ENCODE data around the gene WBP2.

Gene WBP2

DNA sequence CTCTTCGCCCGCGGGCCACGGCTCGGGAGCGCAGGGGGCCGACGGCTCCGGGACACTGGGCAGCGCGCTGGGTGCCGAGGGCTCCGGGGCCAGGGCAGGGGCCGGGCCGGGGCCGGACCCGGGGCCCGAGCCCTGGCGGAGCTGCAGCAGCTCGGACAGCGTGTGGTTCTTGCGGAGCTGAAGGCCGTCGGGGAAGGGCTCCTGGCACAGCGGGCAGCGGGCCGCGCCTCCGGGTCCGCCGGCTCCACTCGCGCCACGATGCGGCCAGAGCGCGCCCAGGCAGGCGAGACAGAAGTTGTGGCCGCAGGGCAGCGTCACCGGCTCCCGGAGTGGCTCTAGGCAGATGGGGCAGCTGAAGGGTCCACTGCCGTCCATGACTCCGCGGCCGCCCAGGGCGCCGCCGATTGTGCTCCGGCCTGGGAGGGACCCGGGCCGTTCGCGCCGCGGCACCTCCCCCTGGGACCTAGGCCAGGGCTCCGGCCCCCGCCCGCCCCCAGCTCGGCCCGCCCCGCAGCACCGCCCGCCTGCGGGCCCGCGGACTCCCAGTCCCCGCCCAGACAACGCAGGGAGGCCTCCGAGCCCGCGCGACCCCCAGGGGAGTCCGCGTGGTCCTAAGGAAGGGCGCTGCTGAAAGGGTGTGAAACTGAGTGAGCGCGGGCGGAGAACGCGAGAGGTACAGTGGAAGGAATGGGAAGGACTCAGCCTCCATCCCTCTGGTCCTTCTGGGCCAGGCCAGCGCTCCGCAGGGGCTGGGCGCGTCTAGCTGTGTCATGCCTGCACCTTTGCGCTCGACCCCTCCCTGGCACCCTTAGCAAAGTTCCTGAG is 23.3 kb upstream of the WBP2 start, which contains the start of gene TRIM47:
Gene TRIM47, minus strand, starts transcription at position 408 of the 825 bp plus-strand sequence. Its CDS starts 33 bp downstream, at position 375.
- TF ChIP-seq FOXP2 (optimal IDR thresholded peaks at IDR 0.05; ENCODE audit: borderline replicate concordance, extremely low read depth, extremely low read length, insufficient read depth) (no peak), POLR2AphosphoS5 (IDR thresholded peaks at IDR 0.05; ENCODE audit: low read depth, low read length) (no peak), TAF1 (IDR thresholded peaks at IDR 0.05; ENCODE audit: borderline replicate concordance, insufficient read depth, low read length) (no peak), SIN3A (IDR thresholded peaks at IDR 0.05; ENCODE audit: borderline replicate concordance, insufficient read depth, low read length) (no peak)
- TF ChIP-seq, protein P1, sequence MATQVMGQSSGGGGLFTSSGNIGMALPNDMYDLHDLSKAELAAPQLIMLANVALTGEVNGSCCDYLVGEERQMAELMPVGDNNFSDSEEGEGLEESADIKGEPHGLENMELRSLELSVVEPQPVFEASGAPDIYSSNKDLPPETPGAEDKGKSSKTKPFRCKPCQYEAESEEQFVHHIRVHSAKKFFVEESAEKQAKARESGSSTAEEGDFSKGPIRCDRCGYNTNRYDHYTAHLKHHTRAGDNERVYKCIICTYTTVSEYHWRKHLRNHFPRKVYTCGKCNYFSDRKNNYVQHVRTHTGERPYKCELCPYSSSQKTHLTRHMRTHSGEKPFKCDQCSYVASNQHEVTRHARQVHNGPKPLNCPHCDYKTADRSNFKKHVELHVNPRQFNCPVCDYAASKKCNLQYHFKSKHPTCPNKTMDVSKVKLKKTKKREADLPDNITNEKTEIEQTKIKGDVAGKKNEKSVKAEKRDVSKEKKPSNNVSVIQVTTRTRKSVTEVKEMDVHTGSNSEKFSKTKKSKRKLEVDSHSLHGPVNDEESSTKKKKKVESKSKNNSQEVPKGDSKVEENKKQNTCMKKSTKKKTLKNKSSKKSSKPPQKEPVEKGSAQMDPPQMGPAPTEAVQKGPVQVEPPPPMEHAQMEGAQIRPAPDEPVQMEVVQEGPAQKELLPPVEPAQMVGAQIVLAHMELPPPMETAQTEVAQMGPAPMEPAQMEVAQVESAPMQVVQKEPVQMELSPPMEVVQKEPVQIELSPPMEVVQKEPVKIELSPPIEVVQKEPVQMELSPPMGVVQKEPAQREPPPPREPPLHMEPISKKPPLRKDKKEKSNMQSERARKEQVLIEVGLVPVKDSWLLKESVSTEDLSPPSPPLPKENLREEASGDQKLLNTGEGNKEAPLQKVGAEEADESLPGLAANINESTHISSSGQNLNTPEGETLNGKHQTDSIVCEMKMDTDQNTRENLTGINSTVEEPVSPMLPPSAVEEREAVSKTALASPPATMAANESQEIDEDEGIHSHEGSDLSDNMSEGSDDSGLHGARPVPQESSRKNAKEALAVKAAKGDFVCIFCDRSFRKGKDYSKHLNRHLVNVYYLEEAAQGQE (IDR thresholded peaks at IDR 0.05; ENCODE audit: insufficient read depth in 1 of 2, low read depth in 2 of 2, low read length in 2 of 2), result no peak

DNA sequence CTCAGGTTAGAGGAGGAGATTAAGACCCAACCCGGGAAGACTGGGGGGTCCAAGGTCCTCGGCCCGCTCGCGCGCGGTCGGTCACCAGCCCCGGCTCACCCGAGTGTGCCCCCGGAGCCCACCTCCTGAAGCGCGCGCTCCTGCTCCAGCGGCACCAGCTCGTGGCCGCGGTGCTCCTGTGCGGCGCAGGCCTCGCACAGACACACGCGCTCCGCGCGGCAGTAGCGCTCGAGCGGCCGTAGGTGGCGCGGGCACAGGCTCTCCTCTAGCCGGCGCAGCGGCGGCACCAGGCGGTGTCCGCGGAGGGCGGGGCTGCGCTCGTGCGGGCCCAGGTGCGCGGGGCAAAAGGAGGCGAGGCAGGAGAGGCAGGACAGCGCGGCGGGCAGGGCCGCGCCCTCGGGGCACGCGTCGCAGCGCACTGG is 22.6 kb upstream of the WBP2 start:
- TF ChIP-seq FOXP2 (optimal IDR thresholded peaks at IDR 0.05; ENCODE audit: borderline replicate concordance, extremely low read depth, extremely low read length, insufficient read depth) (no peak), POLR2AphosphoS5 (IDR thresholded peaks at IDR 0.05; ENCODE audit: low read depth, low read length) (no peak), SIN3A (IDR thresholded peaks at IDR 0.05; ENCODE audit: borderline replicate concordance, insufficient read depth, low read length) (no peak), TAF1 (IDR thresholded peaks at IDR 0.05; ENCODE audit: borderline replicate concordance, insufficient read depth, low read length) (no peak)
- TF ChIP-seq, protein P1 (IDR thresholded peaks at IDR 0.05; ENCODE audit: insufficient read depth in 1 of 2, low read depth in 2 of 2, low read length in 2 of 2), result no peak

DNA sequence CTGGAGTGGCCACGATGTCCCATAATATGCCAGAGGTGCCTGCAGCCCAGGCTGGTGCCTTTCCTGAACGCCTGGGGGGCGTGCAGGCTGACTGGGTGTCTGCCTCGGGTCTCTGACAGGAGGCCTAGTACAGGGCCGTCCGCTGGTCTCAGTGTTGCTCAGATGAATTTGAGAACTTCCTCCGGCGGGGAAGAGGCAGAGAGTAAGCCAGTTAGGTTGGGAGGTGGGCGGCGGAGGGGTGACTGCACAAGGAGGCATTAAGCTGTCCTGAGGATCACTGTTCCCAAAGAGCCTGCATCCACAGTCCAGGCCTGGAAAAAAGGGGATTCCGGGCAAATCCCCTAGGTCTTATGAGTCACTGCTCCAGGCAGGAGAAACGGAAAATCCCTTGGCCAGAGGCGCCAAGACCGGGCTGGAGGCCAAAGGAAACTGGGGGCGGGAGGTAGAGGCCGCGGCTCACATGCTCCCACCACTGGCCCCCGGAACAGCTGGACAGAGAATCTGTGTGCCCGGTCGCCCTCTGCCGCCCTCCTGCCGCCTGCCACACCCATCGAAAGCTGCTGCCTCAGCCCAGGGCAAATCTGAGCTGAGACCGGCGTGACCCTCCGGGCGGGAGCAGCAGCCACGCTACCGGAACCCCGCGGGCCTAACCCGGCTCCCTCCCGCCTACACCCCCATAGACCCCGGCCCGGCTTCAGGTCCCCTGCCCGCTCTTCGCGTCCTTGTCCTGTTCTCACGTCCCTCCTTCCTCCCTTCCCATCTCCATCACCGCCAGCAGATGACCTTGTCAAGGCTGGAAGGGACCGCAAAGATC is 22.0 kb upstream of the WBP2 start:
- peak; percentile 57 for TF ChIP-seq FOXP2 (optimal IDR thresholded peaks at IDR 0.05; ENCODE audit: borderline replicate concordance, extremely low read depth, extremely low read length, insufficient read depth)
- TF ChIP-seq, protein P1 (IDR thresholded peaks at IDR 0.05; ENCODE audit: insufficient read depth in 1 of 2, low read depth in 2 of 2, low read length in 2 of 2), result peak in 1 of 2 experiments; percentile 69; a peak in 2 of 4 replicates
- peak; percentile 62 for TF ChIP-seq POLR2AphosphoS5 (IDR thresholded peaks at IDR 0.05; ENCODE audit: low read depth, low read length)
- 0 out of 2 replicates have a peak, but pooled peaks have one; percentile 92 for TF ChIP-seq SIN3A (IDR thresholded peaks at IDR 0.05; ENCODE audit: borderline replicate concordance, insufficient read depth, low read length)
- TF ChIP-seq TAF1 (IDR thresholded peaks at IDR 0.05; ENCODE audit: borderline replicate concordance, insufficient read depth, low read length), result no peak

DNA sequence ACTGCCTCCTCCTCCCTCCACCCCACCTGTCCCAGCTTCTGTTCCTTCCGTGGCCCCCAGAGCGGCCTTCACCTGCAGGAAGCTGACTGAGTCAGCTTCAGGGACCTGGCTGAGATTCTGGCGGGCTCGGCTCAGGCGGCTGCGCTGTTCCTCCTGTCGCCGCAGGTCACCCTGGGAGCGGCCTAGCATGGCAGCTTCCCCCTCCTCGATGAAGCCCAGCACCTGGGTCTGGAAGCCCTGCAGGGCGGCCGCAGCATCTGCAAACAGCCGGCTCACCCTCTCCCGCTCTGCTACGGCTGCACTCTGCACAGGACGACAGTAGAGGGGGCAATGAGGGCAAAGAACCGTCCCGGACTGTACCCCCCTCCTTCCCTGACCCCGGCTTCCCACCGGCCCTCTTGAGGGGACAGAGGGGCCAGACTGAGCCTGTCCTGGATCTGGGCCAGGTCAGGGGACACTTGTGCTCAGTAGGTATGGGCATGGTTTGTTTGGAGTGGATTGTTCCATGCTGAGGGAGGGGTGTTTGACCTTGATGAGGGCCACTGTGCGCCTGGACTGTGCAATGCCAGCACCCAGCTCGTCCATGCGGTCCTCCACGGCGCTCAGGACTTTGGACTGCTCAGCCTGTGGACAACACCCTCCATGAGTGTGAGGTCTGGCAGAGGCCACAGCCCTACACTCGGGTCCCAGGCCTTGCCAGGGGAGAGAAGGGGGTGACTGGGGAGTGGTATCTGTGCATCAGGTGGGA is 21.2 kb upstream of the WBP2 start:
- TF ChIP-seq FOXP2 (optimal IDR thresholded peaks at IDR 0.05; ENCODE audit: borderline replicate concordance, extremely low read depth, extremely low read length, insufficient read depth) (no peak), POLR2AphosphoS5 (IDR thresholded peaks at IDR 0.05; ENCODE audit: low read depth, low read length) (no peak), SIN3A (IDR thresholded peaks at IDR 0.05; ENCODE audit: borderline replicate concordance, insufficient read depth, low read length) (no peak), TAF1 (IDR thresholded peaks at IDR 0.05; ENCODE audit: borderline replicate concordance, insufficient read depth, low read length) (no peak)
- TF ChIP-seq, protein P1 (IDR thresholded peaks at IDR 0.05; ENCODE audit: insufficient read depth in 1 of 2, low read depth in 2 of 2, low read length in 2 of 2), result no peak
